CD4-positive, alpha-beta T cell treated with Interferon alpha-2 for 1 hour (primary cell): ENCODE data around the gene PROS1.

ENCODE experiments used
- DNase-seq, 2 donors: peaks; one replicate each; pipeline ENCODE4 v3.0.0-alpha.2; 2020 to 2022

PROS1 gene

GRCh38 chr3:93973131-93974126, at the start of gene PROS1:
Gene PROS1 (minus strand): TSS chr3:93973896. CDS start chr3:93973749, 147 bp downstream.
- peak; percentile 50 to 60 for DNase-seq

- no peak for DNase-seq
Measured at GRCh38 chr3:94020293-94020692, 46.6 kb upstream of the PROS1 start.

- DNase-seq, result no peak
Measured at GRCh38 chr3:94019659-94020058, 46.0 kb upstream of the PROS1 start.

GRCh38 chr3:94015025-94015424, 41.3 kb upstream of the PROS1 start:
- DNase-seq, result no peak

- no peak for DNase-seq
Measured at GRCh38 chr3:94012185-94012584, 38.5 kb upstream of the PROS1 start.

- no peak for DNase-seq
Measured at GRCh38 chr3:94011233-94011711, 37.6 kb upstream of the PROS1 start.

GRCh38 chr3:94009608-94010007, 35.9 kb upstream of the PROS1 start:
- no peak for DNase-seq

GRCh38 chr3:94008253-94008652, 34.6 kb upstream of the PROS1 start:
- no peak for DNase-seq

GRCh38 chr3:94004301-94004910, 30.7 kb upstream of the PROS1 start:
- peak; percentile 1 to 67 for DNase-seq

- no peak for DNase-seq
Measured at GRCh38 chr3:94001827-94002495, 28.3 kb upstream of the PROS1 start.

GRCh38 chr3:94001191-94001590, 27.5 kb upstream of the PROS1 start:
- DNase-seq, result no peak

GRCh38 chr3:93994056-93994455, 20.4 kb upstream of the PROS1 start:
- DNase-seq, result no peak

- no peak for DNase-seq
Measured at GRCh38 chr3:93992207-93992606, 18.5 kb upstream of the PROS1 start.

- DNase-seq, result no peak
Measured at GRCh38 chr3:93991631-93992030, 17.9 kb upstream of the PROS1 start.

- no peak for DNase-seq
Measured at GRCh38 chr3:93989241-93989640, 15.5 kb upstream of the PROS1 start.

GRCh38 chr3:93988764-93989163, 15.1 kb upstream of the PROS1 start:
- DNase-seq, result no peak

- no peak for DNase-seq
Measured at GRCh38 chr3:93988283-93988682, 14.6 kb upstream of the PROS1 start.

- no peak for DNase-seq
Measured at GRCh38 chr3:93984618-93985017, 10.9 kb upstream of the PROS1 start.

- no peak for DNase-seq
Measured at GRCh38 chr3:93983408-93983807, 9.7 kb upstream of the PROS1 start.

- no peak for DNase-seq
Measured at GRCh38 chr3:93981649-93982048, 8.0 kb upstream of the PROS1 start.

- DNase-seq, result peak; percentile 95 to 96
Measured at GRCh38 chr3:93979850-93980676, 6.4 kb upstream of the PROS1 start, which contains the start of gene ARL13B. Gene ARL13B (plus strand): TSS chr3:93980155. CDS start chr3:93980424, 269 bp downstream.

GRCh38 chr3:93969997-93970396, 3.7 kb downstream of the PROS1 start:
- DNase-seq, result no peak
